Inferior parietal cortex (tissue), 1 donor: ENCODE data around the gene GCNA.

Experiments used
- DNase-seq: peaks from one replicate; pipeline ENCODE4 v3.0.0-alpha.2; 2016; ENCODE audit errors: extremely low spot score

The GCNA gene

DNA sequence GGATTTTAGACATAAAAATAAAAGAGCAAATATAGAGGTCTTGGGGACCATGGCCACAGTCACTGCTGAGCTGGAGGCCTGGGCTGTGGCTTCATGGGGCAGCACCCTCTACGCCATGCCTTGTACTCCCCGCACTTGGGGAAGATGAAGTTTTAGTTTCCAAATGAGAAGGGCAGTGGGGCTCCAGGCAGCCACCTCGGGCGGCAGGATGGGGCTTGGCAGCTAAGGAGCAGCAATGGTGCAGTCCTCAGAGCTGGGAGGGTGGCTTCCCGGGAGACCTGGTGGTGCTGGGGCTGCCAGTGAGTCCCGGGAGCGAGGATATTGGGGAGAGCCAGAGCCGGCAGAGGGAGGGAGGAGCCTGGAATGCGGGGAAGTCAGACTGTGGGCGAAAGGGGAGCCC, 37.7 kb downstream of the GCNA start:
- DNase-seq, result no peak

DNA sequence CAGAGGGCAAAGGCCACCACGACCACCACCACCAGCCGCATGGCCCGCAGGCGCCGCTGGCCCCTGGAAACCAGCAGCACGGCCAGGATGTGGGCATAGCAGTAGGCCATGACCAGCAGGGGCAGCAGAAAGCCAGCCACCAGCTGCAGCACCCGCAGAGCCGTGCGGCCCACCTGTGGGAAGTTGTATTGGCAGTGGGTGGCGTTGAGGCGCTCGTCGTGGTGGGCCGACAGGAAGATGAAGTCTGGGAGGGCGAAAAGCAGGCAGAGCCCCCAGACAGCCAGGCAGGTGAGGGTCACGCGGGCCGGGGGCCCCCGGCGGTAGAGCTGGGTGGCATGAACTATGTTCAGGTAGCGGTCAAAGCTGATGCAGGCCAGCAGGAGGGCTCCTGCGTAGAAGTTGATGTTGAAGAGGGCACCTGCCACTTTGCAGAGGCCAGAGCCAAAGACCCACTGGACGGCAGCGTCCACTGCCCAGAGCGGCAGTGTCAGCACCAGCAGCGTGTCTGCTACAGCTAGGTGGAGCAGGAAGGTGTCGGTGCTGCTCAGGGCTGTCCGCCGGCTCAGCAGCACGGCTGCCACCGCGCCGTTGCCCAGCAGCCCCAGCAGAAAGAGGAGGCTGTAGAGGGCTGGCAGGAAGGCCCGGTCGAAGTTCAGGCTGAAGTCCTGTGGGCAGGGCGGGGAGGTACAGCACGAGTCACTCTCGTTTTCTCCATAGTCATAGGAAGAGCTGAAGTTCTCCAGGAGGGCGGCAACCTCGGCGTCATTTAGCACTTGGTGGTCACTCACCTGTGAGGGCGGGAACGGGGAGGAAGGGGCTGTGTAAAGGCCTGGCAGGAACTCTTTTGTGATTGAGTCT, 38.7 kb downstream of the GCNA start:
- no peak for DNase-seq

DNA sequence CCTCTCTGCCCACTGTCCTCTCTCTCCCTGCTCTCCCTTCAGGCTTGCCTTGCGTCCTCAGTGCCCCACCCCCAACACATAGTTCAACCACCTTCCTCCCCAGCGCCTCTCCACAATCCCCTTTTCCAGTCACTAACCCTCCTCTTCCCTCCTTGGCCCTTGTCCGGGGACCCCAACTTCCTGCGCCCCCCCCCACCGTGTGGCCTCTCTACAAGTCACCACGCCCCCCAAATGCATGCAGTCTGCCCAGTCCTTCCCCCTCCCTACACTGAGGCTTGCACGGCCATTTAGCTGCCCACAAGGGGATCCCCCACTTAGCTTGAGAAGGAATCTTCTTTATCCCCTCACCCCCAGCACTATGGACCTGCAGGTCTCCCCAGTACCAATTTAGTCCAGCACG, 39.5 kb downstream of the GCNA start:
- DNase-seq, result no peak

DNA sequence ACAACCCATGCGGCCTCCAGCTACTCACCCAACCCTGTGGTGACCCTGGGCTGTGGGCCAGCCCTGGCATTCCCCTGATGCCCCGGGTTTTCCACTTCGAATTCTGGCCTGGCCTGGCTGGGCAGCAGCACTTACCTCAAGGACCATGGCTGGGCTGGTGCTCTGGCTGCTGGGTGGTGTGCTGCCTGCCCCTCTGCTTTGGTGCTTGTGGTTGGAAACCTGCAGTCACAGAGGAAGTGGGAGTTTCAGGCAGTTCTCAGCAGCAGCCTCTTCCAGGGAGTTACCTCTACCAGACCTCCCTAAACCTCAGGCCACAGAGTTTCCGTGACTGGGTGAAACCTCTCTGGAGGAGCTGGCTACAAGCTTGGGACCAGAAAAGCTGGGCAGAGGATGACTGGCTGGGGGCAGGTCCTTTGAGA, 40.1 kb downstream of the GCNA start, which contains the start of gene CXCR3:
Gene CXCR3, minus strand, starts transcription at position 209 of the 419 bp plus-strand sequence. Its CDS starts 62 bp downstream, at position 147.
- no peak for DNase-seq

DNA sequence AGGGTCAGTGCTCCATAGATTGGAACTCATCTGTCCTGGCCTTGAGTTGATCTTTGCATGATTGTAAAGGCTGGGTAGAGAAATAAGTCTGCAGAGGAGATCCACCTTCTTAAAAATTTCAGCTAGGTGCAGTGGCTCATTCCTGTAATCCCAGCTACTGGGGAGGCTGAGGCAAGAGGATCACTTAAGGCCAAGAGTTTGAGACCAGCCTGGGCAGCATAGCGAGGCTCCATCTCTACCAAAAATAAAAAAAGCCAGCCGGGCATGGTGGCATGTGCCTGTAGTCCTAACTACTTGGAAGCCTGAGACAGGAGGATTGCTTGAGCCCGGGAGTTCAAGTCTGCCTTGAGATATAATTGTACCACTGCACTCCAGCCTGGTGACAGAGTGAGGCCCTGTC, 40.5 kb downstream of the GCNA start:
- DNase-seq, result no peak

DNA sequence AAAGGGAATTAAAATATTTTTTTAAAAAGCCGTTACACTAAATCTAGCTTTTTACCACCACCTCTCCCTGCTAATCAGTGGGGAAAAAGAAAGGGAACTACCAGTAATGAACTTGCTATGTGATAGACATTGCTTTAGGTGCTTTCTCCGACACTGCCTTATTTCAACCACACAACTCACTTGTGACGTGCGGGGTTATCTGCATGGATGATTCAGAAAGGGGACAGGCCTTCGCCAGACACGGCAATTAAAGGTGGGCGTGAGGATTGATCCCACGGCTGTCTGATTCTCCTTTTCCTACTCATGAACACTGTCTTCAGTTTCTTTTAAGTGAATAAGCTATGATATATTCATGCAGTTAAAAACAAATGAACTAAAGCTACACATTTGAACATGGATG, 41.0 kb downstream of the GCNA start:
- DNase-seq, result no peak

DNA sequence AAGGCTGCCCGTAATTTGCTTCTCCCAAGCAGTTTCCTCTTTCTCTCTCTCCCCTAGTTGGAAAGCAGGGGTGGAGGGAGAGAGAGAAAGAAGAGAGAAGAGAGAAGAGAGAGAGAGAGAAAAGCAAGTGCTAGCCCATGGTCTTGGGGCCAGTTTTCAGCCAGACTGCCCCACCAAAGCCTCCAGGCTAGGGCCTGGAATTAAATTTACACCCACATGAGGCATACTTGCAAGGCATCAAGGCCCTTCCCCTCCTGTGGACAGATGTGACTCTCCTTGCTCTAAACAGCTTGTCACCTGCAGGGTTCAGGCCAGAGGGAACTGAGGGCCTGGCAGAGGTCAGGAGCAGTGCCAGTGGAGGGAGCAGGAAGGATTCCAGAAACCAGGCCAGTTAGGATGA, 41.7 kb downstream of the GCNA start:
- DNase-seq, result no peak

DNA sequence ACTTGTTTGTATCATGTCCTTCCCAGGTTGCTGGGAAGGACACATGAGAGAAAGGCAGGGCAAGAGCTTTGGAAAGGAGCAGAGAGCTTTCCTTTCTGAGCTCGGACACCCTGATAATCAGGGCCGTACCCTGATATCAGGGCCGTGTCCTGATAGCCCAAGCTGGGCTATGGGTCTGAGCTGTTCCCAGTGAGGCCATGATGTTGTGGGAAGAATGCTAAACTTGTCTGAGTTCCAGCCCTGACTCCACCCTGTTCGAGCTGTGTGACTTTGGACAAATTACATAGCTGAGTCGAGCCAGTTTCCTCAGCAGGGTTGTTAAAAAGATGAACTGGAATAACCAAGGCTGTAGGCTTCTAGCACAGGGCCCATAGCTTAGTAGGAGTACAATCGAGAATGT, 43.4 kb downstream of the GCNA start:
- DNase-seq, result no peak

DNA sequence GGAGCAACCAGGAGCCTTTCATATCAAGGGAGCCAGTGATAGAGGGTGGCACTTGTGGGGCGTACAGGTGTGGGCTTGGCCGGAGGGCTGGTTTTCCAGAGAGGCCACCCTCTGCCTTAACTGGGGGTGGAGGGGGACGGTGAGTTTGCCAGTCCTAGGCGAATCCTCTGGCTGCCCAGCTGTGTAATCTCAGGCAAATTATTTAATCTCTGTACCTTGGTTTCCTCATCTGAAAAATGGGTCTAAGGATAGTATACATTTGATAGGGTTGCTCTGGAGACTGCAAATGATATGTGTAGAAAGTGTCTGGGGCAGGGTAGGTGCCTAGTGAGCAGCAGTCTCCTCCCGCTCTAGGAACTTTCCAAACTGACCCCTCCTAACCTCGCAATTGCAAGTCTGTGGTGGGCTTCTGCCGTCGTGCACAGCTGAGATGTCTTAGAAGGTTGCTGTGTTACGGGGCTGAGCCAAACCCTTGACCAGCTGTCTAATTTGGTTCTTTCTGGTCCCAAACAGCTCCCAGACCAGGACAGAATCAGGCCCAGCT, 43.9 kb downstream of the GCNA start:
- no peak for DNase-seq

DNA sequence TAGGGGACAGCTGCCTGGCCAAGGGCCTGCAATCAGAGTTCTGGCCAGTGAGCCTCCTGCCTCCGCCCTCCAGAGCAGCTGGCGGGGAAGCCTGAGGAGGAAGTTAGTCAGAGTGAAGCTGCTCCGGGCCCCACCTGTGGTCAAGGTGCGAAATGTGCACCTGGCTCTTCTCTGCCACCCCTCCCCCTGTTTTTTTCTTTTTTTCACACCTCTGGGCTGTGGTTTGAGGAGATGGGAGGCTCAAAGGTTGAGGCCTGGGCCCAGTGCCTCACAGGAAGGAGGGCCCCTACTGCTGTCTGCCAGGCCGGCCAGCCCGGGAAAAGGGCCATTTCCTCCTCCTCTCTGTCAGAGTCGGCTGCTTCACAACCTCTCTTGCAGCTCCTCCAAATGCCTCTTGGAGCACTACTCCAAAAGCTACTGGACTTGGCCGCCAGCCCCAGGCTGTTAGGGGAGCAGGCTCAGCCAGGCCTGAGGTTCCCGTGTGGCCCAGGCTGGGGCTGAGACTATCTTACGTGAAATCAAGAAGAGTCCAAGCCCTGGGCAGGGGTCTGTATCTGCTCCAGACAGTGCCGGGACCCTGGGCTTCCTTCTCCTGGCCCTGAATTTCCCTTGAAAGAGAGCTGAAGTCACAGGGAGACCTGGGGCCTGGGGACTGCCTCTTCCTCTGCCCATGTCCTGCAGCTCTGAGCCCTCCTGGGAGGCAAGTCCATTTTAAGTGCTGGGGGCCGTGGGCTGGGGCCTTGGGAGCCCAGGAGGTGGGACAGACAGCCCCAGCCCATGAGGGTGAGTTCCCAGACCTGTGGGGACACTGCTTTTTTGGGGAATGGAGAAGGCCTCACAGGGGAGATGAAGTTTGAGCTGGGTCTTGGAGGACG, 44.6 kb downstream of the GCNA start:
- peak; percentile 40 for DNase-seq

DNA sequence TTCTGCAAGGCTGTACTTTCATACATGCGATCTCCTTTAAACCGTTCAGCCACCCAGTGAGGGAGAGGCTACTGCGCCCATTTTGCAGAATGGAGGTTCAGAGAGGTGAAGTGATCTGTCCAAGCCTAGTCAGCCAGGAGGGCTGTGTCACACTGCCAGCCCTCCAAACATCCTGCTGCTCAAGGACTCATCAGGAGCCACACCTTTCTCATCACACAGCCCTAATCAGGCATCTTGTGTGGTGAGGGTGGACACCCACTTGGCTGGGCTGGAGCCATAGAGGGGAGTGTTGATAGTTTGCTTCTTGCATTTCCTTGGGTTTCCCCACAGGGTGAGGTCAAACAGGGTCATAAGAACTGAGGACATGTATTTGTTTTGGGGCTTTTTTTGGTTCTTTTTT, 45.5 kb downstream of the GCNA start:
- no peak for DNase-seq

DNA sequence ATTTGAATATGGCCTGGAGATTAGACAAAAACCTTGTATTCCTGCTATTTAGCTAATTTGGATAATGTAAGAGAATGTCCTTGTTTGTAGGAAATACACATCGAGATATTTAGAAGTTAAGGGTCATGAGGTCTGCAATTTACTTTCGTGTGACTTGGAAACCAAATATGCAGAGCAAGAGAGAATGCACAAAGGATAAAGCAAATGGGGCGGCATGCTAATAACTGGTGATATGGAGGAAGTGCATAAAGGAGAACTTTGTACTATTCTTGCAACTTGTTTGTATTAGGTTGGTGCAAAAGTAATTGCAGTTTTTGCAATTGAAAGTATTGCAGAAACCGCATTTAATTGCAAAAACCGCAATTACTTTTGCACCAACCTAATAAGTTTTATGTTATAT, 47.2 kb downstream of the GCNA start:
- no peak for DNase-seq

DNA sequence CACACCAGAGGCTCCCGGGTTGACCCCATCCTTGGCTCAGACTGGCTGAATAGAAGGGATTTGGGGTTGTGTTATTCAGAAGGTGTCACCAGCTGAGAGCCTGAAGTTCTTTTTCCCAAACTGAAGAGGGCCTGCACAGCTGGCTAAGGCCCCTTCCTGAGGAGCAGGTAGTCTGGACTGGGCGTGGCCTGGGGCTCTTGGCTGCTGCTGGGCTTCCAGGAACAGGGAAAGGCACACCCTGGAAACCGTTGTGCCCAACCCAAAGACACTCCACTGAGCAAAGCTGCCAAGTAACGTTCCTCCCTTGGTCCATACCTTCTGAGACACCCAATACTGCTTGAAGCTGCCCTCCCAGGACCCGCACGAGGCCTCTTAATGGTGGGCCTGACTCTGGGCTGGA, 48.3 kb downstream of the GCNA start:
- DNase-seq, result no peak

DNA sequence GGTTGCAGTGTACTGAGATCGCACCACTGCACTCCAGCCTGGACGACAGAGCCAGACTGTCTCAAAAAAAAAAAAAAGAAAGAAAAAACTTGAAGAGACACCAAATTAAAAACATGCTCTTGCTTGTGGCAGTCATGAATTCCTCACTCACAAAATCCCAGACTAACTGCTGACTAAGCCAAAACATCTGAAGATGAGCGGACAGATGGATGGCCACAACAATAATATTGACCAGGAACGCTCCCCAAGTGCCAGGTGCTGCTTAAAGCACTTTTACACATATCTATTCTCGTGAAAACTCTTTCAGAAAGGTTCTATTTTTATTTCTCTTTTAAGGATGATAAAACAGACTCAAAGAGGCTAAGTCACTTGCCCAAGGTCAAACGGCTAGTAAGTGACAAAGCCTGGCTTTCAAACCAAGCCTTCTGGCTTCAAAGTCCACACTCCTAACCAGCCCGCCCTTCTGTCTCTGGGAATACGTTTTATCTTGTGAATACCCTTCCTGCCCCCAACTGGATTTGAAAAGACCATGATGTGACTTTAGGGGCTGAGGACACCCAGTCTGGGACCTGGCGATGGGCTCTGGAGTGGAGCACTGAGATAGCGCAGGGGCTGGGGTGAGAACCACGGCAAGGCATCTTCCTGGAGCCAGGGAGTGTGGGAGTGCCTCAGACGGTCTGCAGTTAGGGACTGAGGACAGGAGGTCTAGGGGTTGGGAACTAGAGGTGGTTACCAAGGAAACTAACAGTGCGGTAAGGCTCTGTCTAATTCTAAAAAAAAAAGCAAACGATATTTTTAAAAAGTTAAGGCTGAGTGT, 49.6 kb downstream of the GCNA start:
- no peak for DNase-seq

DNA sequence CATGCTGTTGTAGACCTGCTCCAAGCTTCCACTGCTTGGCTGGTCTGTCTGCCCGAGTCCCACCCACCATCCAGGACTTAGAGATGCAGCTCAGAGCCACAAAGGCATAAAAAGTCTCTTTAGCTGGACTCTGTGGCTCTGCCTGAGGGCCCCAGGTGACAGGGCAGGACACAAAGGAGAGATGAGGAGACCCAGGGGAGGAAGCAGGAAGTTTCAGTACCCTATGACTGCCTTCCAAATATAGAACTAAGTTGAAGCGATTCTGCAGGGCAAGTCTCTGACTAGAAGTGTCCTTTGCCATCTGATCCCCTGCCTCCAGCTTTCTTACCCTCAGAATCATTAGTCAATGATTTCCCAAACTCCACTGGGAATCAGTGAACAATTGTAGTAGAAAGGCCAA, 51.2 kb downstream of the GCNA start:
- DNase-seq, result no peak

DNA sequence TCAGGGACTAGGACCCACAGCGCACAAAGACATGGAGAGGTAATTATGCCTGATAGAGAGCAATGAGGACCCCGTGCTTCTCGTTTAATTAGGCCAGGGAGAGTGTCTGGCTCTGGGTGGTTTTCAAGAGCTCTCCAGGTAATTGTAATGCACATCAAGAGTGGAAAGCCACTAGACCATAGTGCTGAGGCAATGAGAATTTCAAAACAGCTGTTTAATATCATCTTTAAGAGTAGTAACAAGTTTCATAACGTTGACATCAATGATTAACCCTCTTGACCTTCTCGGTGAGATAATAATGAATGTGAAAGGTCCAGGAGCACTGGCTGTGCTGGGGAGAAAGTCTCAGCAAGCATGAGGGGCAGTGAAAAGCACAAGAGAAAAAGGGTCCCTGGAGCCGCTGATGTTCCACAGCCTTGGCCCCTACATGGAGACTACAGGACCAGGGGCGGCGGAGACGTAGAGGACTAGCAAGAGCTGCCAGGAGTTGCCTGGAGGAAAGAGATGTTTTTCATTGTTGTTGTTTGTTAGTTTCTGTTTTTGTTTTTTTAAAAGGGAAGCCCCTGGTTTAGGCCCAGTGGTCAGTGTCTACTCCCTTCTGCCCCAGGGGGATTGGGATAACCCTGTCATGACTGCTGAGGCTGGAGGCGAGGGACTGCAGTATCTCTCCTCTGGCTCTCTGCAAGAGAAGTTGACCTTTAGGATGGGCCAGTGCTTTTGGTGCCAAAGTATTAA, 54.9 kb downstream of the GCNA start:
- no peak for DNase-seq

DNA sequence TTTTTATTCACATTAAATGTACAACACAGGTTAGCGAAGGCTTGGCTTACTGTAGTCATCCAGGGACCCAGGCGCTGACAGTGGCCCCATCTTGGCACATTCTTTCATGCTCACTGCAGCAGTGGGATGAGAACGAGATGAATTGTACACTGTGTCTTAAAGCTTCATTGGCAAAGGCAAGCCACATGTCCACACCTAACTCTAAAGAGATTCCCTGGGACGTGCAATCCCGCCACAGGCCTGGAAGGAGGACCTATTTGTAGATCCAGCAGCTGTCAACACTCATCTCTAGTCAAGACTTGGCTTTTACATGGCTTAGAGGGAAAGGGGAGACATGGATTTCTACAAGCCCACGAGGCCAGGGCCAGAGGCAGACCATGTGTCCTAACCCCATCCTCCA, 56.1 kb downstream of the GCNA start:
- DNase-seq, result no peak

DNA sequence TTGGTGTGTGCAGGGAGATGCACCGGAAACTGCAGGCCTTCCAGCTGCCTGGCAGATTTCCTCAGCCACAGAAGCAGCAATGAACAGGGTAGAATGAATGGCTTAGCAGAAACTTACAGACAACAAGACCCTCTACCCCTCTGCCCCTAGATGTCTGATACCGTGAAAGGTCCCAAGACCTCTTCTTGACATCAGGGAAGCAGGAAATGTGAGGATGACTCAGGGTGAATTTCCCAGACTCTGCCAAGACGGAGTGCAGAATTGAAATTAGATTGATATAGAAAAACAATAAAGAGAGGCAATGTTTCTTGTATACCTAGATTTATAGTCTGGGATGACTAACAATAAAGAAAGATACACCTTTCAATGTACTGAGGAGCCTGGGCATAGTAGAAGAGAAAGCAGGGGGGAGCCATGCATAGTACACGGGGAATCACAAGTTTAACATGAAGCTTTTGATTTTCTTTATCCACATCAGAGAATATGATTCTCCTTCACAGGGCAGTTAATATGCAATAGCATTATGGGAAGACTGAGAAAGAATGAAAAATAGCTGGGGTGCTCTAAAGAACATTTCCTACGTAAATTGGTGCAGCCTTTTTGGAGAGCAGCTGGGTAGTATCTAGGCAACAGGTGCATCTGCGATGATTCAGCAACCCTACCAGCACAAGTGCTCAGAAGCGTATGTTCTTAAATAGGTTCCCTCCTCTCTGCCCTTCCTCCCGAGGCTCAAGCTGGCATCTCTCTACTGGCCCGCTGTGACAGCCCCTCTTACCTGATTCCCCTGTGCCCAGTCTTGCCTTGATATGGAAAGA, 58.4 kb downstream of the GCNA start:
- DNase-seq, result no peak

DNA sequence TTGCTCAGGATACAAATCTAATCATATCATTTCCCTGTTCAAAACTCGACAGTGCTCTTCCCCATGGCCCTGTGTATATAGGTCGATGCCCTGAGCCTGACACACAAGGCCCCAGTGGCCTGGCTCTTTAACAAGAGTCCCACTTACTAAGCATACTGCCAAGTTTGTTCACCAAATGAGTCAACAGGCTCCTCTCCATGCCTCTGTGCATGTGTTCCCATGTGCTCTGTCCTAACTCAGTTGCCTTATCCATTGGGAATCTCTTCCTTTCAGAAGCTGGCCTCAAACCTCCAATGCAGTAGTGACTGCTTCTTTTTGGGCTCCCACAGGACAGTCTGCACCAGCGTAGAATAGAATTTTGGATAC, 59.0 kb downstream of the GCNA start:
- no peak for DNase-seq

DNA sequence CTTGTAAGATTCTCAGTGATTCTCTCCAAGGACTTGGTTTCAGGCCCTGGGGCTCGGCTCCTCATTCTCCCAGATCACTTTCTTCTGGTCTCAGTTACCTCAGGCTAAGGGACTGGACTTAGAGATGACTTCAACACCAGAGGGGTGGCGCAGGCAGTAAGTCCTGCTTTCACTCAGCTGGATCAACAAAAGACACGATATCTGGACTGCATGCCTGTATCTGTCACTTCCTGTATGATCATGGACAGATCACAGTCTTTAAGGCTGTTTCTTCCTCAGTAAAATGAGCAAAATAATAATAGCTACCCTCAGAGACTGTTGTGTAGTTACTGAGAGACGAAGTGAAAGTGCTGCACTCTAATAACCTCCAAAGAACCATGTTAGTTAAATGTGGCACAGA, 59.6 kb downstream of the GCNA start:
- no peak for DNase-seq
